HG03575 (cell line): Measurements from ENCODE around the gene TBC1D3C.
"Not testable (repeated sequence)": the region's sequence is repeated elsewhere in the genome, so short reads cannot be mapped to it uniquely, and the experiment has no call there.

ENCODE experiments used
- ATAC-seq: cut with Tn5 transposase; IDR thresholded peaks from one replicate; pipeline ENCODE4 v1.9.1; 2021; ENCODE audit not compliant: unreplicated experiment, insufficient number of reproducible peaks, low FRiP score; ENCODE audit errors: extremely low read depth

The TBC1D3C gene

GRCh38 chr17:38068534-38068933 is at the start of gene TBC1D3C:
TSS of gene TBC1D3C (minus strand) at chr17:38068634. CDS start at chr17:38067066, 1,568 bp downstream.
- not testable (repeated sequence) for ATAC-seq

GRCh38 chr17:38099262-38099661 is 30.8 kb upstream of the TBC1D3C start:
- not testable (repeated sequence) for ATAC-seq

- ATAC-seq: not testable (repeated sequence)
These were observed 25.7 kb upstream of the TBC1D3C start for GRCh38 chr17:38094059-38094694.

GRCh38 chr17:38088120-38088519 is 19.7 kb upstream of the TBC1D3C start:
- ATAC-seq: not testable (repeated sequence)

GRCh38 chr17:38087344-38087743 is 18.9 kb upstream of the TBC1D3C start:
- ATAC-seq: not testable (repeated sequence)
